ENCODE measurements around the gene S100A1.
"Not testable (repeated sequence)": the region's sequence is repeated elsewhere in the genome, so short reads cannot be mapped to it uniquely, and the experiment has no call there.

The S100A1 gene

DNA sequence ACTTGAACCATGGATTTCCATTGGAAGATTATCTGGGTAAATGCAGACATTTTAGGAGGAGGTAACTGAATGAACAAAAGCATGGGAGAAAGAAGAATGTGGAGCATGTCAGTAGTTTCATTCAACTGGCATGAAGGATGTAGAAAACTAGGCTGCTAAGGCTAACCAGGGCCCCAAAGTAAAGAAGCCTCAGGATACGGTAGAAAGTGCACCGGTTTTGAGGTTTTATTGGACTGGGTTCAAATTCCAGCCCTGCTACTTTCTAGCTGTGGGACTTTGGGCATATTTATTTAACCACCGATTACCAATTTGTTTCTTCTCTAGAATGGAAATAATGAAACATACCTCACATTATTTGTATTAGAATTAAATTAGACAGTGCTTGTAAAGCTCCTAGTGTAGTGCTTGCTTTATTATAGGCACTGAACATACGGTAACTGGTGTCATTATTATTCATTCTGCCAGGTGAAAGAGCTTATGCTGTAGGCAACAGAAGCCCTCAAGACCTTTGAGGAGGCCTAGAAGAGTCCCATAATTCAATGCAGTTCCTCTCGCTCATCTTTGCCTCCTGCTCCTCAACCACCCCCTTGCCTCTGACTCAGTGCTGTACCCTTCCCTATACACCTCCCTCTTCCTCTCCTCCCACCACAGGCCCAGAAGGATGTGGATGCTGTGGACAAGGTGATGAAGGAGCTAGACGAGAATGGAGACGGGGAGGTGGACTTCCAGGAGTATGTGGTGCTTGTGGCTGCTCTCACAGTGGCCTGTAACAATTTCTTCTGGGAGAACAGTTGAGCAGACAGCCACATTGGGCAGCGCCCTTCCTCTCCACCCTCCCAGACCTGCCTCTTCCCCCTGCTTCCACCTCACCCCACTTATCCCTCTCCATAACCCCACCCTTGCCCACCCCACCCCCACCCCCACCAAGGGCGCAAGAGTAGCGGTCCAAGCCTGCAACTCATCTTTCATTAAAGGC lies 3.1 kb downstream of the S100A1 start:
- DNase-seq (ENCODE audit: low read depth): no peak

DNA sequence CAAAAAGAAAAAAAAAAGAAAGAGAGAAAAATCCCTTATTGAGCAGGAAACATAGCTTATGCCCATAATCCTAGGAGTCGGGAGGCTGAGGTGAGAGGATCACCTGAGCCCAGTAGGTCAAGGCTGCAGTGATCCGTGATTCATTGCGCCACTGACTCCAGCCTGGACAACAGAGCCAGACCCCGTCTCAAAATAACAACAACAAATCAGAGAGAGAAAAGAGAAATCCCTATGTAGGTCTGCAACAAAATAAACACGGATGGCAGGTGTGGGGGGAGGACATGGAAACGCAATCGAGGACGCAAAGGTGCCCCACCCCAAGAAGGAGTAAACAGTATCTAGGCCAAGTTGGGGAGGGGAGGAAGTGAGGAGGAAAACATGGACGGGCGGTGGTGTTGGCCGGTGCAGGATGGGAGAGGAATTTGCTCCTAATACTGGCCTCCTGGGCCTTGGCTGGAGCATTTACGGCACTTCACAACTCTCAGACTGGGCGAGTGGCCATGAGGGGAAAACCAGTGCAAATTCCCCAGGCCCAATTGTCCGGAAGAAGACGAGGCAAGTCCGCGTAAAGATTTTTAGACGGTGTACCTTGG lies 5.0 kb downstream of the S100A1 start:
- no peak for DNase-seq (ENCODE audit: low read depth)

DNA sequence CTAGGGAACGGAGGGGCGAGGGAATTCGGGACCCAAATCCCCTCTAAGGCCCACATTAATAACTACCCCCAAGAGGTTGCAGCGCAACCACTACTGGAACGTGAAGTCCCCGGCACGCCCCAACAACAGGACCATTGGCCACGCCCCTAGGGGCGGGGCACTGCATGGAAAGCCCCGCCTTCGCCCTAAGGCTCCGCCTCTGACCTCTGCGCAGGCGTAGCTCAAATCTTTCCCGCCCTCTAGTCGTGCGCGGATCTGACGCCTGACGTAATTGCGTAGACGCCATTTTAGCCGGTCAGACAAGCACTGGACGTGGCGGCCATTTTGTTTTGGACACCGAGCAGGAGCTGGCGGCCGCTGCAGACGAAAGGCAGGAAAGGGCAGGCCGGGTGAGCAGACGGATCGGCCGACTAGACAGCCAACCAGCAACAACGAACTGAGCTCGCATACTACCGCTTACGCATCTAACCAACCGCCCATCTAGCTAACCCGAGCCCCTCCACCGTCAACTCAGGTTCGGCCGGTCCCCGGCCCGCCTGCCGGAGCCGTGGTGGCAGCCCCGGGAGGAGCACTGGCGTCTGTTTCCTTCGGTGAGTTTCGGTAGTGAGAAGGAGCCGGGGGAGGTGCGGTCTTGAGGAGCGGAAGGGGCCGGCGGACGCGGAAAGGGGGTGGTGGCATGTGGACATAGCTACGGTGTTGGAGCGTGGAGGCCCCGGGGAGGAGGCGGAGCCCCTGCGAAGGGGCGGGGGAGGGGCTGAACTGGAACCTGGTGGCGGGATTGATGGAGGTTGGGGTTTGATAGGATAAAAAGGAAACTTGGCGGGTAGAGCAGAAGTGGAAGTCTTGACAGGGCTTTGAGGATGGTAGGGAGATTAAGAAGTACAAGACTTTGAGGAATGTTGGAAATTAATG lies 5.8 kb downstream of the S100A1 start, which contains the start of gene CHTOP:
TSS of gene CHTOP (plus strand) at position 313 of the 912 bp plus-strand sequence. CDS start 2,523 bp downstream, outside the sequence.
- peak; percentile 98 for DNase-seq (ENCODE audit: low read depth)

DNA sequence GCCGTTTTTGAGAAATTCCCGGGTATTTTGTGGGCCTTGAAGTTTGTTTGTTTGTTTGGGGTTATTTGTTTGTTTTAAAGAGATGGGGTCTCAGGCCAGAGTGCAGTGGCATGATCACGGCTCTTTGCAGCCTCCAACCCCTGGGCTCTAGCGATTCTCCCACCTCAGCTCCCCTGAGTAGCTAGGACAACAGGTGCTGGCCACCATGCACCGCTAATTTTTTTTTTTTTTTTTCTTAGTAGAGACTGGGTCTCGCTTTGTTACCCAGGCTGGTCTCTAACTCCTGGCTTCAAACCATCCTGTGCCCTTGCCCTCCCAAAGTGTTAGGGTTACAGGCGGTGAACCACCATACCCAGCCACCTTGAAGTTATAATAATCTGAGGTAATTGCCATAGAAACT lies 7.6 kb downstream of the S100A1 start:
- no peak for DNase-seq (ENCODE audit: low read depth)

DNA sequence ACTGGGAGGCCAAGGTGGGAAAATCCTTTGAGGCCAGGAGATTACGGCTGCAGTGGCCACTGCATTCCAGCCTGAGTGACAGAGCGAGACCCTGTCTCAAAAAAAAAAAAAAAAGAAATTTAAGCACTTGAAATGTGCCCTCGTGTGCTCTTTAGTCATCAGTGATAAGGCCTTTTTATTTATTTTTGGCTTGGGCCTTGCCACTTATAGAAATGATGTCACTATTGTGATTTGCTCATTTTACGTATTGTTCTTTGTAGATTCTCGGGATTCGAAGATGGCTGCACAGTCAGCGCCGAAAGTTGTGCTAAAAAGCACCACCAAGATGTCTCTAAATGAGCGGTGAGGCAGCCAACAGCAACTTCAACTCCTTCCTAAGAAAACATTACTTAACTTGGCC lies 8.1 kb downstream of the S100A1 start:
- no peak for DNase-seq (ENCODE audit: low read depth)

DNA sequence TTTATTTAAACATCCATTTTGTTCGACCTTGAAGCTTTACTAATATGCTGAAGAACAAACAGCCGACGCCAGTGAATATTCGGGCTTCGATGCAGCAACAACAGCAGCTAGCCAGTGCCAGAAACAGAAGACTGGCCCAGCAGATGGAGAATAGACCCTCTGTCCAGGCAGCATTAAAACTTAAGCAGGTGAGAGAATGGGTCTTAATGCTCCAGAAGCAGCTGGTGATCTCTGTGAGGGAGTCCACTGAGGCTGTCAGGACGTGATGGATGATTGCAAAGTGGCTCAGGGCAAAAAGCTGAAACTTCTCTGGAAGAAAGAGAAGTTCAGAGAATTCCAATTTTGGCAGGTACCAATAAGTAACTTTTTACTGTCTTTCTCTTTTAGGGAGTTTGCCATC lies 10.0 kb downstream of the S100A1 start:
- no peak for DNase-seq (ENCODE audit: low read depth)

DNA sequence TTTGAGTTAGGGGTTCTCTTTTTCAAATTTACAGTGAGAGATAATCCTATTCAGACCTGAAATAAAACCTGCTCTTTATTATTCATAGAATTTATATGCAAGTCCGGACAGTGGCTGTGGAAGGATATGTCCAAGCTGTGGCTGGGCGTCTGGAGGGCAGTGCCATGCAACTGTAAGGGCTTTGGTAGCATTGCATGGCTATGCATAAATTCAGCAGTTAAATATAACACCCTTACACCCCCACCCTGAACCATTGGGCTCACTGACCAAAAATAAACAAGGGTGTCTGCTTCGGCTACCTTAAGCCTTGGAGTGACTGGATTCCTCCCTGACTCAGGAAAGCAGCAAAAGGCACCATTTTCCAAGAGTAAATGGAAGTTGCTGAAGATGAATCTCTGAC lies 11.0 kb downstream of the S100A1 start:
- no peak for DNase-seq (ENCODE audit: low read depth)

DNA sequence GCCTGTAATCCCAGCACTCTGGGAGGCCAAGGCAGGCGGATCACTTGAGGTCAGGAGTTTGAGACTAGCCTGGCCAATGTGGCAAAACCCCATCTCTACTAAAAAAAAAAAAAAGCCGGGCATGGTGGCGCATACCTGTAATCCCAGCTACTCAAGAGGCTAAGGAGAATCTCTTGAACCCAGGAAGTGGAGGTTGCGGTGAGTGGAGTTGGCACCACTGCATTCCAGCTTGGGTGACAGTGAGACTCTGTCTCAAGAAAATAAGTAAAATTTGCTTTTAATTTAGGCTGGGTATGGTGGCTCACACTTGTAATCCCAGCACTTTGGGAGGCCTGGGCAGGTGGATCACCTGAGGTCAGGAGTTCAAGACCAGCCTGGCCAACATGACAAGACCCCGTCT lies 12.0 kb downstream of the S100A1 start:
- not testable (repeated sequence) for DNase-seq (ENCODE audit: low read depth)

DNA sequence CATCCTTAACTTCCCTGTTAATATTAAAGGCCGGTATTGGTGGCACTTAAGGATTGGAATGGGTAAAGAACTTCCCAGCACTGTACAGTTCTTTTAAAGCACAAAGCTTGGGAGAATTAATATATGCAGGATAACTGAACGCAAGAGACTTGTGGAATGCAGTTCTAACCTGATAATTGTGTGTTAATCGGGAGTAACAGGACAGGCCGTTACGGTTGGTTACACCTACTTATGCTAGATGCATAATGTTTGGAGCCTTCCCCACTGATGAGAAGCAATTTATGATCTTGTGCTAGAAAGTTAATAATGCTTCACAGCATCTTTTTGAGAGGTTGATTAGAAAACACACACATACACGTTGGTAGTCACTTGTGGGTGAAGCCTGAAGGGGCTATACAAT lies 12.6 kb downstream of the S100A1 start:
- no peak for DNase-seq (ENCODE audit: low read depth)

DNA sequence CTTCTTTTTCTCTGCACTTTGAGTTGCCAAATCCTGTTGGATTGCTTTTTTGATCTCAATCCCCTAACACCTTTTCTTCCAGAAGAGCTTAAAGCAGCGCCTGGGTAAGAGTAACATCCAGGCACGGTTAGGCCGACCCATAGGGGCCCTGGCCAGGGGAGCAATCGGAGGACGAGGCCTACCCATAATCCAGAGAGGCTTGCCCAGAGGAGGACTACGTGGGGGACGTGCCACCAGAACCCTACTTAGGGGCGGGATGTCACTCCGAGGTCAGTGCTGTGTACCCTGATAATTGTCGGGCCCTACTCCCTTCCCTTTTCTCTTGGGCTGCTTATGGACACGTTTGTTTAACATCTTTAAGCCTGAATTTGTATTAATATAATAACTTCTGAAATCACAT lies 13.9 kb downstream of the S100A1 start:
- no peak for DNase-seq (ENCODE audit: low read depth)

DNA sequence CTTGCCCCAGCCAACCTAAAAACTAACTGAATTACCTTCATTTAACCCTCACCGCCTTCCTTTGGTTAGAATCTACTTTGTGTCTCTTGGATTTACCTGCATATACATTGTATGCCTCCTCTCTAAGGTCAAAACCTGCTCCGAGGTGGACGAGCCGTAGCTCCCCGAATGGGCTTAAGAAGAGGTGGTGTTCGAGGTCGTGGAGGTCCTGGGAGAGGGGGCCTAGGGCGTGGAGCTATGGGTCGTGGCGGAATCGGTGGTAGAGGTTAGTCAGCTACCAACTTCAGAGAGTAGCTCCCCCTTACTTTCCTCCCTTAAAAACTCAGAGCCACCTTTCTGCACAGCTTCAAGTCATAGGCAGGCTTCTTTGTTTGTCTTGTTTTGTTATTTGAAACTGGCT lies 14.9 kb downstream of the S100A1 start:
- no peak for DNase-seq (ENCODE audit: low read depth)

DNA sequence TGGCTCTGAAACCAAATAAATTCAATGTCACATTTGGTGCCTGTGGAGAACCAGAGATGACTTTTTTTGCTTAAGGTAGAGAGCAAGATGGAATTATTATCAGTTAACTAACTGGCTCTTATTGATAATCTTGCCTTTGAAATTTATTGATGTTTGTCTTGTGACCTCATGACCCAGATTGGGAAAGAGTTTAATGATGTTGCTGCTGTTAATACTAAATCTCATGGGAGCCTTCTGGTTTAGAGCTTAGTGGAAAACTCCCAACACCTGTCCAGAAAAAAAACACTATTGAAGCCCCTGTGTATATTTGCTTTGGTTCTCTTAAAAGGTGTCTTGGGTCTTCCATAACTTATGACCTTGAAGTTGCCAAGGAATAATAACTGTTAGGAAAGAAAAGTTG lies 15.6 kb downstream of the S100A1 start:
- DNase-seq (ENCODE audit: low read depth): no peak

DNA sequence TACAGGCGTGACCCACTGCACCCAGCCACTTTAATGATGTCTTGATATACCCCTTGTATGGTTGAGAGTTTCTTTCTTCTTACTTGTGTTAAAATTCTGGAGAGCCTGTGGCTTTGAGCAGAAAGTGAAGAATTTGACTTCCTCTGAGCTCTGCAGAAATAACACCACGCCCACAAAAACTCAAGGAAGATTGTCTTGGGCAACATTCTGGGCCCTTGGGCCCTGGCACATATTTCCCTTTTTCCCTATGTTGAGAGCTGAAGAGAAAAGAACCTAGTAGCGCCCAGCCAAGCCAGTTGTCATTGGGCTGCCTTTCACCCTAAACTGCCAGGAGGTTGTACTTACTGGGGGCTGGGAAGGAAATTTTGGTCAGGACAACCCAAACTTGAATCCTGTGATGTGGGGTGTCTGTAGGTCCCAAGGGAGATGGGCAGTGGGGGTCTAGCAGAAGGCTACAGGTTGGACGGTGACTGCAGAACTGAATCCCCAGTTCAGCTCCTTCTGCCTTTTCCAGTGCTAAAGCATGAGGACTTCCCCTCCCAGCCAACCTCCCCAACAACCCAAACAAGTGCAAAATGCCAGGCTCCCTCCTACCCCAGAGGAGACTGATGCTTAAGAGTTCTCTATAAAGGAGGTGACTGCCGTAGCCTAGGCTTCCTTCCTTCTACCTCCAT lies 18.6 kb downstream of the S100A1 start:
- no peak for DNase-seq (ENCODE audit: low read depth)

DNA sequence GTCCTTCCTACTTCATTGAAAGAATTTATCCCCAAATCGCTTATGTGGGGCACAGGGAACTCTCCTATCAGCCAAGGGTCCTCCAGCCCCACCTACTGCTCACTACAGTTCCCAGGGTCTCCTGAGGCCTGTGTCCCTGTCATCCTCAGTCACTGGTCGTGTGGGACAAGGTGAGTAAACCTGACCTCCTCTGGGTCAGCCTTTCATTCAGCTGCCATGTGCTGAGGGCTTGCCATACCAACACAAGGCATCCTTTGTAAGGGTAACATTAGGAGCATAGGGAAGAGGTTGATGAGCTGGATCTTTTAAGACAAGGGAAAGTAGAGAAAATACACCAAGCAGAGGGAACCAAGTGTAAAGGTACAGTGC lies 19.1 kb downstream of the S100A1 start:
- no peak for DNase-seq (ENCODE audit: low read depth)

DNA sequence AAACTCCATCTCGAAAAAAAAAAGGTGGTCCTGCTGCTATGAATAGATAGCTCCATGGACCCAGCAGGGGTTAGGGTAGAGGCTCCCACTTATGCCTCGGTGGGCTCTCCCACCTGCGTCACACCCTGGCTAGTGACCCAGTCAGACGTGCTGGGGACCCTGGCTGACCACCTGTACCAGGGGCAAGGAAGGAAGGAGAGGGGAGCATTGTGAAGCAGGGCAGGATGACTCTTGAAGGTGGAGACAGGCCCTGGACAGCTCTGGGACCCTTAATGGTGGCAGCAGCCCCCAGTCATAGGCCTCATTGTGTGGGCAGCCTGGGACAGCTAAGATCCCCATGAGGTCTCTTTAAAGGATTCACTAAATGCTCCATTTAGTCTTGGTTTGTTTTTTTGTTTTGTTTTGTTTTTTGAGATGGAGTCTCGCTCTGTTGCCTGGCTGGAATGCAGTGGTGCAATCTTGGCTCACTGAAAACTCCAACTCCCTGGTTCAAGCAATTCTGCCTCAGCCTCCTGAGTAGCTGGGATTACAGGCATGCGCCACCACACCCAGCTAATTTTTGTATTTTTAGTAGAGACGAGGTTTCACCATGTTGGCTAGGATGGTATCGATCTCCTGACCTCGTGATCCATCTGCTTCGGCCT lies 19.9 kb downstream of the S100A1 start:
- no peak for DNase-seq (ENCODE audit: low read depth)

DNA sequence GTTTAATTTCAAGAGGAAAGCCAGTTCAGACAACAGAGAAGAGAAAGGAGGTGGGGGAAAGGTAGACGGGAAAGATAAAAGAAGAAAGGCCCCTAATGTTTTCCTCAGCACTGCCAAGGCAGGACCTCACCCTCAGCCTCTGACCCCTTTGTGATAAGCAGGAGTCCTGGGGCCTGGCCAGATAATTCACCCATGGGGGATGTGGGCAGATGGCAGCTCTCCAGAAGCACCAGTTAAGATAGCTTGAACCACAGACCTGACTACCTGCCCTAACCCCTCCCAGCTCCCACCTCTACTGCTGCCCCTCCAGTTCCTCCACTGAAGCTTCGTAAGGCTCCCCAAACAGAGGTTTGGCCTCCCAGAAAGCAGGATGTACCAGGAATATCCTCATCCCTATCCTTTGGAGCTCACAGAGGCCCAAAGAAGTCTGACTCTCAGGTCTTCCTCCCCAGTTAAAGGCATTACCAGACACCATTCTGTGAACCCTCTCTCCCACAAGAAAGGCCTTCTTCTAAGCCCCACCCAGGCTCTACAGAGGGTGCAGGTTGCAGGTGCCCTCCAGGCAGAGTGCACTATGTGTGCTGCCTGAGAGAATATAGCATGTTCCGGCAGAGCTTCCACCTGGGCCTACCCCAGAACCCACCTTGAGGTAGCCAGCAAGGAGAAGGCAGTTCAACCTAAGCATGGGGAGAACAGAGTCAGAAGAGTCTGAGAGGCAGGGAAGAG lies 21.1 kb downstream of the S100A1 start:
- DNase-seq (ENCODE audit: low read depth): no peak

DNA sequence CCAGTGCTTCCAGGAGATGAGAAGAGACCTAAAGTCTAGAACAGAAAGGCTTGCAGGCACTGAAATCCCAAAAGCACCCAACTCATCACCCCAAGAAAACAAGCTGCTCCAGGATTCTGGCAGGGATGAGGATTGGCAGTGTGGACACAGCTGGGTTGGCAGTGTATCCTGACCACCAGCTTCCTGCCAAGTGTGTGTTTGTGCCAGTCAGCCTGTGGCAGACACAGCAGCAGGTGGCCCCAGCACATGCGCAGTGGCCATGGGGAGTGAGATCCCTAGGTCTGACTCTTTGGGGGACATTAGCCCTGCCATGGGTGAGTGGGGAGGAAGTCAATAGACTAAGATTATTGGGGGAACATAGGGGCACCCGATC lies 21.6 kb downstream of the S100A1 start:
- no peak for DNase-seq (ENCODE audit: low read depth)

DNA sequence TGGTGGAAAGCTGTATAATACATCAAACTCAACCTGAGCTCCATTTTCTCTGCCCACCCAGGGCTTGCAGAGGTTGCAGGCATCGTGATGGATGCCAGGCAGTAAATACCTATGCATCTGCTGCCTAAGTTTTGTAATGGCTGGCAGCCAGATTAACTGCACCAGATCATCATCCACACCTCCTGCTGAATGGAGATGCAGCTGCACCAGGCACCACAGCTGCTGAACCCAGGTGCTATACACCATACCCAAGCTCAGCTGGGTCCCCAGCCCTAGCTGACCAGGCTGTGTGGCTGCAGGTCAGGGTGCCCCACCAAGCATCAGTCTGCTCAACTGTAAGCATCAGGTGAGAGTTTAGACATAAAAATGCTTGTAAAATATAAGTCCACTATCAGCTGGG lies 23.5 kb downstream of the S100A1 start:
- DNase-seq (ENCODE audit: low read depth): no peak

DNA sequence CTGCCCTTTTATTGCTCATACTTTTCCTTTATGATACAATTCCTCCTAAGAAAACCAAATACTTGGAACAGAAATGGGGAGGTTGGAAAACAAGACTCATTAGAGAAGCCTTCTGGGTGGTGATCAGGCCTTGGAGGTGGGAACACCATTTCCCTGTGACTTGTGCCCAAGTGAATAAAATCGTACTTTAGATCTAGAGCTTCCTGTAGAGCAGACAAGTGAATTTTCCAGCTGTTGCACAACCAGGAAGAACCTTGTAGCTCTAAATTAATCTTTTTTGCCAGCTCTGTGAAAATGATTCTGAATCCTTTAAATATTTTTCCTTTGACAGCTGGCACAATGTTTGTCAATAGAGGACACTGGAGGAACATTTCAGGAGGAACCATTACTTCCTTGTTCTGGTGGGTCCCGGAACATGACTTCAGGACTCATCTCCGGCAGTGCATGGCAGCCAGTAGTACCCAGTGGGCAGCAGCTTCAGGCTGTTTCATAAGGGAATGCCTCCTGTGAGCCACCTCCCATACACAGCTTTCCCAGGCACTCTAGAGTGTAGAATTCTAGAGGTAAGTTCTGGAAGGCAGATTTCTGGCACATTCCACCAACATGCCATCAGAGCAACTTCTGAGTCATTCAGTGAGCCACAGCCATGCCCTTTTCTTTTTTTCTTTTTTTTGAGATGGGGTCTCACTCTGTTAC lies 24.7 kb downstream of the S100A1 start:
- DNase-seq (ENCODE audit: low read depth): peak; percentile 78

DNA sequence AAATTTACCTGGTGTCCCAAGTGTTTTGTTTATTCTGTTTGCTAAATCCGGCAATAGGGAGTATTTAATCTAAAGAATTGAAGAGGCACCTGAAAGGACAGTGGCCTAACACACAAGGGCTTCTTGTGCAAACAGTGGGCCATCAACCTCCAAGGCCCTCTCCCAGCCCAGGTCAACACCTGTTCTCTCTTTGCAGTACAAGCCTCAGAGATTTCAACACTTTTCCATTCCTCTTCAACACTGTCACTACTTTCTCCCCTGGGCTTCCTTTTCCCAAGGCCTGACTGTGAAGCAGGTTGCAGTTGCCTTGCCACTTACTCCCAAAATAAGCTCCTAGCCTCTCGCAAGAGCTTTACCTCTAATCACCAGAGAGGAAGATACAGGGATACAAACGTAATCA lies 27.1 kb downstream of the S100A1 start:
- no peak for DNase-seq (ENCODE audit: low read depth)
